Mononuclear cell (primary cell): Measurements from ENCODE around the gene RAD51B. TPM values are rescaled to one million over a fixed set of nuclear protein-coding genes. Genes with fewer than 3 reads are reported as not detected.

Experiments used
- H3K27me3 ChIP-seq: 2 replicates; pipeline ENCODE4 v1.6.0; 2011; ENCODE audit warnings: low read length, control low read depth; ENCODE audit not compliant: insufficient read depth
- H3K4me1 ChIP-seq: 2 replicates; pipeline ENCODE4 v1.5.1; 2011; ENCODE audit warnings: mild to moderate bottlenecking, low read length, control low read depth; ENCODE audit not compliant: insufficient read depth
- H3K4me3 ChIP-seq: 2 replicates; pipeline ENCODE4 v1.5.1; 2011; ENCODE audit warnings: mild to moderate bottlenecking, low read length, moderate library complexity
- H3K9me3 ChIP-seq: 2 replicates; pipeline ENCODE4 v1.5.1; 2011; ENCODE audit warnings: low read depth, mild to moderate bottlenecking, control low read depth, low read length
- total RNA-seq: library from RNA; depleted of rRNA; stranded (reverse); fragments of >200 nt; gene quantifications from one replicate; pipeline ENCODE4 v1.2.3, GENCODE V29; 2012

RAD51B gene
- total RNA-seq, 1 donor = 21.4 TPM

- Histone ChIP-seq H3K4me3 (no peak overlapping the region), H3K9me3 (no peaks in the 10 kb centered on the region), H3K4me1 (no peaks in the 10 kb centered on the region), H3K27me3 (no peaks in the 10 kb centered on the region)
Measured at GRCh38 chr14:68349900-68350629, 530.5 kb downstream of the RAD51B start.

GRCh38 chr14:68355415-68355814 lies 535.8 kb downstream of the RAD51B start:
- Histone ChIP-seq H3K9me3 (no peaks in the 10 kb centered on the region), H3K4me1 (peaks cover 17% of the 10 kb centered on the region), H3K4me3 (no peak overlapping the region), H3K27me3 (no peaks in the 10 kb centered on the region)

- no peak overlapping the region for H3K4me3 ChIP-seq
- no peaks in the 10 kb centered on the region for H3K27me3 ChIP-seq
- H3K4me1 ChIP-seq = peaks cover 20% of the 10 kb centered on the region
- H3K9me3 ChIP-seq = no peaks in the 10 kb centered on the region
Measured at GRCh38 chr14:68357777-68358176, 538.2 kb downstream of the RAD51B start.

- H3K4me3 ChIP-seq = no peak overlapping the region
Measured at GRCh38 chr14:68358500-68358899, 538.9 kb downstream of the RAD51B start.

GRCh38 chr14:68359022-68359836 lies 539.6 kb downstream of the RAD51B start:
- Histone ChIP-seq H3K4me1 (peaks cover 35% of the 10 kb centered on the region), H3K27me3 (no peaks in the 10 kb centered on the region), H3K4me3 (no peak overlapping the region), H3K9me3 (no peaks in the 10 kb centered on the region)

More at GRCh38 chr14:68358500-68358899, 538.9 kb downstream of the RAD51B start:
- H3K27me3 ChIP-seq = no peaks in the 10 kb centered on the region
- H3K9me3 ChIP-seq = no peaks in the 10 kb centered on the region
- H3K4me1 ChIP-seq = peaks cover 27% of the 10 kb centered on the region

- Histone ChIP-seq H3K4me3 (no peak overlapping the region), H3K4me1 (peaks cover 42% of the 10 kb centered on the region), H3K9me3 (no peaks in the 10 kb centered on the region), H3K27me3 (no peaks in the 10 kb centered on the region)
Measured at GRCh38 chr14:68359837-68360552, 540.4 kb downstream of the RAD51B start.

- Histone ChIP-seq H3K4me1 (peaks cover 43% of the 10 kb centered on the region), H3K9me3 (no peaks in the 10 kb centered on the region), H3K27me3 (no peaks in the 10 kb centered on the region), H3K4me3 (no peak overlapping the region)
Measured at GRCh38 chr14:68361231-68361630, 541.7 kb downstream of the RAD51B start.

GRCh38 chr14:68362846-68363245 lies 543.3 kb downstream of the RAD51B start:
- H3K4me3 ChIP-seq = no peak overlapping the region
- H3K4me1 ChIP-seq = peaks cover 49% of the 10 kb centered on the region
- H3K9me3 ChIP-seq = no peaks in the 10 kb centered on the region
- no peaks in the 10 kb centered on the region for H3K27me3 ChIP-seq

GRCh38 chr14:68363466-68363842 lies 543.9 kb downstream of the RAD51B start:
- Histone ChIP-seq H3K9me3 (no peaks in the 10 kb centered on the region), H3K4me1 (peaks cover 55% of the 10 kb centered on the region), H3K27me3 (no peaks in the 10 kb centered on the region), H3K4me3 (no peak overlapping the region)

- H3K27me3 ChIP-seq = no peaks in the 10 kb centered on the region
- H3K4me1 ChIP-seq = peaks cover 58% of the 10 kb centered on the region
- no peaks in the 10 kb centered on the region for H3K9me3 ChIP-seq
- H3K4me3 ChIP-seq = no peak overlapping the region
Measured at GRCh38 chr14:68363843-68364767, 544.5 kb downstream of the RAD51B start.

- no peaks in the 10 kb centered on the region for H3K9me3 ChIP-seq
- H3K4me1 ChIP-seq = peaks cover 58% of the 10 kb centered on the region
- H3K27me3 ChIP-seq = no peaks in the 10 kb centered on the region
- no peak overlapping the region for H3K4me3 ChIP-seq
Measured at GRCh38 chr14:68364792-68365192, 545.2 kb downstream of the RAD51B start.

GRCh38 chr14:68365228-68365627 lies 545.6 kb downstream of the RAD51B start:
- Histone ChIP-seq H3K4me3 (no peak overlapping the region), H3K4me1 (peaks cover 56% of the 10 kb centered on the region), H3K9me3 (no peaks in the 10 kb centered on the region)

GRCh38 chr14:68366656-68367055 lies 547.1 kb downstream of the RAD51B start:
- Histone ChIP-seq H3K27me3 (no peaks in the 10 kb centered on the region), H3K9me3 (no peaks in the 10 kb centered on the region), H3K4me1 (peaks cover 53% of the 10 kb centered on the region), H3K4me3 (no peak overlapping the region)

More at GRCh38 chr14:68365228-68365627, 545.6 kb downstream of the RAD51B start:
- H3K27me3 ChIP-seq = no peaks in the 10 kb centered on the region

GRCh38 chr14:68367536-68367935 lies 548.0 kb downstream of the RAD51B start:
- H3K27me3 ChIP-seq = no peaks in the 10 kb centered on the region
- no peak overlapping the region for H3K4me3 ChIP-seq
- H3K4me1 ChIP-seq = peaks cover 56% of the 10 kb centered on the region
- H3K9me3 ChIP-seq = no peaks in the 10 kb centered on the region
